ENCODE data around the gene SCARB1. TPM values are rescaled to one million over a fixed set of nuclear protein-coding genes. Genes with fewer than 3 reads are reported as not detected.
"Not testable (repeated sequence)": the region's sequence is repeated elsewhere in the genome, so short reads cannot be mapped to it uniquely, and the experiment has no call there.

SCARB1 gene
- total RNA-seq, 1 donor from 2014 or later = 8.7 TPM

DNA sequence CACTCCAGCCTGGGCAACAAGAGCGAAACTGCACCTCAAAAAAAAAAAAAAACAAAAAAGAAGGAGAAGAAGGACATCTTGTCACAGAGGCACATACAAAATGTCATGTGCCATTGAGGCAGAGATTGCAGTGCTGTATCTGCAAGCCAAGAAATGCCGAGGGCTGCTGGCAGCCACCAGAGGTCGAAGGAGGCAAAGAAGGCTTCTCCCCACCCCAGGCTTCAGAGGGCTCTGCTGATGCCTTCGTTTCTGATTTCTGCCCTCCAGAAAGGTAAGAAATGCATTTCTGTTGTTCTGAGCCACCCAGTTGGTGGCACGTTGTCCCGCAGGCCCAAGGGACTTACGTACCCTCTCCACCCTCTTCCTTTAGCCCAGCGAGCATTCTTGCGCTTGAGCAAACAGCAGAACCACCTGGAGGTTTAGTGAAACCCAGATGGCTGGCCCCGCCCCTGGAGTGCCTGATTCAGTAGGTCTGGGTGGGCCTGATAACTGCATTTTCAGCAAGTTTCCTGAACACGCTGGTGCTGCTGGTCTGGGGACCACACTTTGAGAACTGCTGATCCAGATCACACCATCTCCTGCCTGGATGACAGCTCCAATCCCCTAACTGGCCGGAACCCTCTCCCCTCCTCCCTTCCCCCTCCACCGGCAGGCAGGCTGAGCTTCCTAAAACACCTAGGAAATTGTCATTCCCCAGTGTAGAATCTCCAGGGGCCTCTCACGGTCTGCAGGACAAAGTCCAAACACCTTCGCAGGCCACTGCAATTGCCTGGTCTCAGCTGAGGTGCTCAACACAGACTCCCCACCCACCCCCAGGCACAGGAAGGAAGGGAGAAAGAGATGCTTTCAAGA is 21.1 kb upstream of the SCARB1 start:
- DNase-seq (ENCODE audit: low spot score) = no peak

DNA sequence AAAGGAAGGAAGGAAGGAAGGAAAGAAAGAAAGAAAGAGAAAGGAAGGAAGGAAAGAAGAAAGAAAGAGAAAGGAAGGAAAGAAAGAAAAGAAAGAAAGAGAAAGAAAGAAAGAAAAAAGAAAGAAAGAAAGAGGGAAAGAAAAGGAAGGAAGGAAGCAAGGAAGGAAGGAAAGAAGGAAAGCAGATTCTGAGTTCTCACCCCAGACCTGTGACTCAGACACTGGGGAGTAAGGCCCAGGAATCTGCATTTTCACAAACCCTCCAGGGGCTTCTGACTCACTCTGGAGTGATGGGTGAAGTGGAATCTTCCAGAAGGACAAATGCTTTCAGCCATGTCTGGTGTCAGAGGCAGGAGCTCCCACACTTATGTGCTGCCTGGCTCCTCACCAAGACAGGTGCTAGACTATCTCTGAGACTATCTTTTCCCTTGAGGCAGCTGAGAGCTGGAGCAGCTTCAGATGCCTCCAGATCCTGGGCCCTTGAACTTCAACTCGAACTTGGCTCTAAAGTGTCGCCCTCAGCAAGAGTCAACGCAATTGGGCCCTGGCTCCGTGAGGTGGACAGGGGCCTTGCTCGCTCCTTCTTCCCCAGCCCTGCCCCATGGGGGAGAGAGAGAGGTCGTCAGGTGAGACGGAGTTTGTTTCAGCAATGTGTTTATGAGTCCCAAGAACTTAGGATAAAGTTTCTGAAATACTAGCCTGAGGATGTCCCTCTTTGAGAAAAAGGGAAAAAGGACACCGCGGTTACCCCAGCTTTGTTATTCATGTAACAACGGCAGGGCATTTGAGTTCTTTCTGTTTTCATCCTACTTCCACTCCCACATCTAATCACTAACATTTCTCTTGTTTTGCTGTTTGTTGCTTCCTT is 19.8 kb upstream of the SCARB1 start:
- no peak for DNase-seq (ENCODE audit: low spot score)

DNA sequence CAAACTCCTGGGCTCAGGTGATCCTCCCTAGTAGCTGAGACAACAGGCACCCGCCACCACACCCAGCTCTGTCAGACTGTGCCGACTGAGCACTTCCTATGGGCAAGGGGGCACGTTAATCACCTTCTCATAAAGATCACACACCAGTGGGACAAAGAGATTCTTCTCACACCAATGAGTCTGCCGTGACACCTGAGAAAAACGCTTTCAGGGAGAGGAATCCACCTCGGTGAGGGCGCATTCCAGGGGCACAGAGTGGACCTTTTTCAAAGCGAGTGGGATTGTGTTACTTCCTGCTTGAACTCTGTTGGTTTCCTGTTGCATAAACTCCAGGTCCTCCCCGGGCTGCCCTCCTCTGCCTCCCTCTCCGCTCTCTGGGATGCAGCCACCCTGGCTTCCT is 17.5 kb upstream of the SCARB1 start:
- no peak for DNase-seq (ENCODE audit: low spot score)

DNA sequence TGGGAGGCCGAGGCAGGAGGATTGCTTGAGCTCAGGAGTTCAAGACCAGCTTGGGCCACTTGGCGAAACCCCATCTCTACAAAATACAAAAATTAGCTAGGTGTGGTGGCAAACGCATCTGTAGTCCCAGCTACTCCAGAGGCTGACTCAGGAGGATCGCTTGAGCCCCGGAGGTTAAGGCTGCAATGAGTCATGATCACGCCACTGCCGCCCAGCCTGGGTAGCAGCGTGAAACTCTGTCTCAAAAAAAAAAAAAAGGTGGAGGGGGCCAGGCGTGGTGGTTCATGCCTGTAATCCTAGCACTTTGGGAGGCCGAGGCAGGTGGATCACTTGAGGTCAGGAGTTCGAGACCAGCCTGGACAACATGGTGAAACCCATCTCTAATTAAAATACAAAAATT is 16.7 kb upstream of the SCARB1 start:
- not testable (repeated sequence) for DNase-seq (ENCODE audit: low spot score)

DNA sequence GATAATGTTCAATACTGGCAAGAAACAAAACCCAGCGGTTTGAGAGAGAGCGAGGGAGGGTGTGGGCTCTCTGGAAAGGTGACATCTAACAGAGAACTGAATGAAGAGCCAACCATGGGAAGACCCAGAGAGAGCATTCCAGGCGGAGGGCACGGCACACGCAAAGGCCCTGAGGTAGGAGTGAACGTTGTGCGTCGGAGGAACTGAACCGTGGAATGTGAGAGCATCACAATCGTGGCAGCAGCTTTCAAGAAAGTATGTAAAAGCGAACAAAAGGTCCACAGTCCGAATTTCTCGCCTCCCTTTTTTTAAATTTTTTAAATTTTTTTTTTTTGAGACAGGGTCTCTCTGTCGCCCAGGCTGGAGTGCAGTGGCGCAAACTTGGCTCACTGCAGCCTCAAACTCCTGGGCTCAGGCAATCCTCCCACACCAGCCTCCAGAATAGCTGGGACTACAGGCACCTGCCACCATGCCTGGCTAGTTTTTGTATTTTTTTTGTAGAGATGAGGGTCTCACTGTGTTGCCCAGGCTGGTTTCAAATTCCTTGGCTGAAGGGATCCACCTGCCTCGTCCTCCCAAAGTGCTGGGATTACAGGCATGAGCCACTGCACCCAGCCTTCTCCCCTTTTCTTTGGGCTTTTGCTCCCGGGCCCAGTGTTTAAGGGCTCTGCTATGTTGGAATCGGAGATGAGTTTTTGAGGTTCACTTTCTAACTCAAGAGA is 15.3 kb upstream of the SCARB1 start:
- DNase-seq (ENCODE audit: low spot score) = no peak

DNA sequence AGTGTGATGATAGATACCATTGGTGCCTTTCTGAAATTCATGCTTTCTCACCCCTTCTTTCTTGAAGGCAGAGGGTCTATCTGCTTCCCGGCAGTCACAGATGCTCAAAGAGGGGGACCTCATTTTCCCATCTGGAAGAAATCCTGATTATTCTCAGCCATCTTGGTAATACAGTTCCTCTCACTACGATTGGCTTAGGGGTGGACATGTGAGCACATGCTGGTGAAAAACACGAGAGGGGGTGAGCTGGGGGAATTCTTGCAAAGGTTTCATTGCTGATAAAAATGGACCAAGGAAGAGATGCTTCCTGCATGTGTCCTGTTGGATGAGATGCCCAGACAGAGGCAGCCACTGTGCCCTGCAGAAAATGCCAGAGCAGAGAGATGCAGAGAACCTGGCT is 13.8 kb upstream of the SCARB1 start:
- no peak for DNase-seq (ENCODE audit: low spot score)

DNA sequence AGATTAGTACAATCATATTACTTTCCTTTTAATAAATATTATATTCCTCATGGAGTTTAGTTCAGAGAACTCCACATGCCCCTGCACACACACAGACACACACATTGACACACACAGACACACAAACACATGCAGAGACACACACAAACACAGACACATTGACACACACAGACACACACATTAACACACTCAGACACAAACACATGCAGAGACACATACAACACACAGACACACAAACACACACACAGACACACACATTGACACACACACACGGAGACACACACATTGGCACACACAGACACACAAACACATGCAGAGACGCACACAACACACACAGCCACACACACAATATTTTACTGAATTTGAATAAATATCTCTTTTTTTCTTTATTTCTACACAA is 12.5 kb upstream of the SCARB1 start:
- DNase-seq (ENCODE audit: low spot score) = no peak

DNA sequence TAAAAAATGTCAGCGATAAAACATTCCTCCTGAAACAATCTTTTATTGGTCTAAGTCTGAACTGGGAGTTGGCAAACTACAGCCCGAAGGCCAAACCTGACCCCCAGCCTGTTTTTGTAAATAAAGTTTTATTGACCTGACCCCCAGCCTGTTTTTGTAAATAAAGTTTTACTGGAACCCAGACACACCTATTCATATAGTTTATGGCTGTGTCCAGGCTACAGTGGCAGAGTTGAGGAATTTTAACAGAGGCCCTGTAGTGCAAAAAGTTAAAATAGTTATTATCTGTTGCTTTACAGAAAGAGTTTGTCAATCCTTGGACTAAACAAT is 12.1 kb upstream of the SCARB1 start:
- DNase-seq (ENCODE audit: low spot score) = no peak

DNA sequence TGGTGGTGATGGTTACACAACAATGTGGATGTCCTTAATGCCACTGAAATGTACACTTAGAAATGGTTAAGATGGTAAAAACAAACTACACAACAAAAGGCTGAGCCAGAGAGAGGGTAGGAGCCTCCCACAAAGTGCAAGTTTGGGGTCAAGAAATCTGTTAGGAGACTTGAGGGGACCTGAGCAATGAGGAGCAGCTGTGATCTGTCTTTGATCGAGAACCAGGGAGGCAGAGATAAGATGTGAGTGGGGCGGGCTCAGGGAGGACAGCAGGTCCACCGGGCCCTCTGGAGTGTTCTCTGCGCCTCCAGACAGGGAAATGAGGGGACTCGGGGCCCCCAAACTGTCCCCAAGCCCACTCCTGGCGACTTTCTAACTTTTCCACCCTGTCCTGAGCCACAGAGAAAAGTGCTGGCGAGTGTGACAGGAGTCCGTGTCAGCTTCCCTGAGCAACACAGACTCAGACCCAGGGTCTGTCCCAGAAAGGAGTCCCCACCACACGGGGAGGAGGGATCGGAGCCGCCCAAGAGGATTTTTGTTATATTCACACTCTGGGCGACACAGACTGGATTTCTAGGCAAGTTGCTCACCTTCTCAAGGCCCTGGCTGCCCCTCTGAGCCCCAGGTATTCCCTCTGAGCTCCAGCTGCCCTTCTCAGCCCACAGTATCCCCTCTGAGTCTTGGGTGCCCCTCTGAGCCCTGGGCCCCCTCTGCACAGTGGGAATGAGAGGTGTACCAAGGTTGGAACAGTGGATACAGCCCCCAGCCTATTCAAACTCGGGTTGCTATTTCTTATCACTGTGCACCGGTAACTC is 11.5 kb upstream of the SCARB1 start:
- DNase-seq (ENCODE audit: low spot score) = no peak

DNA sequence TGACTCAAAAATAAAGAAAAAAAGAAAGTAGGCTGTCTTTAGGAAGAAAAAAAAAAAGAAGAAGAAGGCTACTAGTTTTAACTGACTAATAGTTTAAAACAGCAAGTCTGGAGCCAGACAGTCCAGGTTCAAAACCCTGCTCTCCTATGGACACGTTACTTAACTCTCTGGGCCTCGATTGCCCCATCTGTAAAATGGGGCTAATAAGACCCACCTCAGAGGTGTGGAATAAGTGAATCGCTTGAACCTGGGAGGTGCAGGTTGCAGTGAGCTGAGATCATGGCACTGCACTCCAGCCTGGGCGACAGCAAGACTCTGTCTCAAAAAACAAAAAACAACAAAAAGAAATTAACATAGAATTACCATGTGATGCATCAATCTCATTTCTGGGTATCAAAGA is 10.5 kb upstream of the SCARB1 start:
- DNase-seq (ENCODE audit: low spot score) = no peak

DNA sequence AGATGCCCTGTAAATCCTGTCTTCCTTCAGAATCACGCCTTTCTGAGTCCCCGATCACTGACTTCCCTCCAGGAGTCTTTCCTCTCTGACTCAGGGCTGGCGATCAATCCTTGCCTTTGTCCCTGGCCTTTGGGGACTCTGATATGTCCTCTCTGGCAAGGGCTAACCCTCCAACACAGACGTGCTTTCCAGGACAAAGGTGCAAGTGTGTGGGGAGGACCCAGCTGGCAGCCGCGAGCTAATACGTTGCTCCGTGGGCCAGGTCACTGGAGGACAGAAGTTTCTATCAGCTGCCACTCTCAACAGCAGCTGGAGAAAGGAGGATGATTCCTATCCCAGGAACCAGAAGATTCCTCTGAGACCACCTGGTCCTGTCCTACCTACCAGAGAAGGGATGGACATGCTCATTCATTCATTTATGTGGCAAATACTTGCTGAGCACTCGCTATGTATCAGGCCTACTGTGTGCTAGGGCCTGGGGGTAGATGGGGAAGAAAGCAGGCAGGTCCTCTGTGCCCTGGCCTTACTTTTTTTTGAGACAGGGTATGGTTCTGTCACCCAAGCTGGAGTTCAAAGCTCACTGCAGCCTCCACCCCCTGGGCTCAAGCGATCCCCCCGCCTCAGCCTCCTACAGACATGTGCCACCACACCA is 8.5 kb upstream of the SCARB1 start:
- DNase-seq (ENCODE audit: low spot score) = no peak

DNA sequence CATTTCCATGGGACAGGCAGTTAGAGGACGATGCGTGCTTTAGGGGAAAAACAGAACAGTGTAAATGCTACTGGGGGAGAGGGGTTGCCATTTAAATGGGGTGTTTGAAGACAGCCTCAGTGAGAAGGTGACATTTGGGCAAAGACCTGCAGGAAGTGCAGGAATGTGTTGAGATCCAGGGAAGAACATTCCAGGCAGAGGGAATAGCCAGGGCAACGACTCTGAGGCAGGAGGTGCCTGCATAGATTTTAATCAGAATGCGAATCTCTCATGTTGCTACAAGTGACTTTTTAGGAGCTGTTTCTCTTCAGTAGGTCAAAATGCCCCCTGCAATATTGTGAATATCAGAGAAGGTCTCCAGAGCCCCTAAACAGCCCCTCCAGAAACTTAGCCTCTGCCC is 7.6 kb upstream of the SCARB1 start:
- DNase-seq (ENCODE audit: low spot score) = no peak

DNA sequence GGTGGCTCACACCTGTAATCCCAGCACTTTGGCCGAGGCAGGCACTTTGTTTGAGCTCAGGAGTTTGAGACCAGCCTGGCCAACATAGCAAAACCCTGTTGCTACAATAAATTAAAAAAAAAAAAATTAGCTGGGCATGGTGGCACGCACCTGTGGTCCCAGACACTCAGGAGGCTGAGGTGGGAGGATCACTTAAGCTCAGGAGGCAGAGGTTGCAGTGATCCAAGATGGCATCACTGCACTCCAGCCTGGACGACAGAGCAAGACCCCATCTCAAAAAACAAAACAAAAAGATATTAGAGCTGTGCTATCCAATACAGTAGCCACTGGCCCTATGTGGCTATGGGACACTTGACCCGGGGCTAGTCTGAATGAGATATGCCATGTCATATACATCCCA is 6.9 kb upstream of the SCARB1 start:
- DNase-seq (ENCODE audit: low spot score) = no peak

DNA sequence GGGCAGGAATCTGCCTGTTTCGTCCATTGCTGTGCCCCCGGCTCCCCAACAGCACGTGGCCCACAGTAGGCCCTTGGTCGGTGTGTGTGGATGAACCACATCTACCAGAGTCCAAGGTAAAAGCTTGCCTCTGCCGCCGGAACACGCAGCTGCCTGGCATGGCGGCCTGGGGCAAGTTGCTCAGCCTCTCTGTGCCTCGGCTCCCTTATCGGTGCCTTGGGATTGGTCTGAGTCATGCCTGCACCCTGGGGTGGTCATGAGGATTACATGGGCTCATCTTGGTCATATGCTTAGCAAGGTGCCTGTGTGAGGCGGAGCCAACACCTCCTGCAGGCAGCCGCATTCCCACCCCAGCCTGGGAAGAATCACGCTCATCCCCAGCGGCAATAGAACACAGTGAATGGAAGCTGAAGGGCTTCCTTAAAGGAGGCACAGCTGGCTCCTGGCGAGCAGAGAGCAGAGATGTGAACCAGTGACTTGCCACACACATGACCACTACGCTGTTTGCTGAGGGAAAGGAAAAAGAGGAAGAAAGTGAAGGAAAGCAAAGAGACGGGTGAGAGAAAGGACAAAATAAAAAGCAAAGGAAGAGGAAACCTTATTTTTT is 5.5 kb upstream of the SCARB1 start:
- DNase-seq (ENCODE audit: low spot score) = peak; percentile 33

DNA sequence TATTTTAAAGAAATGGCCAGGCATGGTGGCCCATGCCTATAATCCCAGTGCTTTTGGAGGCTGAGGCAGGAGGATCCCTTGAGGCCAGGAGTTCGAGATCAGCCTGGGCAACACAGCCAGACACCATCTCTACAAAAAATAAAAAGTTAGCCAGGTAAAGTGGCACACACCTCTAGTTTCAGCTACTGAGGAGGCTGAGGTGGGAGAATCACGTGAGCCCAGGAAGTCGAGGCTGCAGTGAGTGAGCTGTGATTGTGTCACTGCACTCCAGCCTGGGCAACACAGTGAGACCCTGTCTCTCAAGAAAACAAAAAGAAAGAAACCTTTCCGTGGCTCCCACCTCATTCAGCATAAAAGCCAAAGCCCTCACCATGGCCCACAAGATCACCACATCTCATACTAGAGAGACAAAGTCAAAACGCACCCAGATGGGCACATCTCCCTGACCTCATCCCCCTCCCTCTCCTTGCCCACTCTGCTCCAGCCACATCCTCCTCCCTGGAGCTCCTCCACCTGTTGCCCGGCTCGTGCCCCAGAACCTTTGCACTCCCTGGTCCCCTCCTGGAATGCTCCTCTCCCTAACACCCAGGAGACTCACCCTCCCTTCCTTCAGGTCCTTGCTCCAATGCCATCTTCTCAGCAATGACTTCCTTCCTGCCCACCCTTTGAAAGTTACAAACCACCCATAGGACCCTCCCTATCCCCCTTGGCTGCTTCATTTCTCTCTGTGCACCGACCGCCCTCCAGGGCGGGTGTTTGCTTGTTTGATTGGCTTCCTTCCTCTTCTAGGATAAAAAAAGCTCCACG is 4.8 kb upstream of the SCARB1 start:
- no peak for DNase-seq (ENCODE audit: low spot score)

DNA sequence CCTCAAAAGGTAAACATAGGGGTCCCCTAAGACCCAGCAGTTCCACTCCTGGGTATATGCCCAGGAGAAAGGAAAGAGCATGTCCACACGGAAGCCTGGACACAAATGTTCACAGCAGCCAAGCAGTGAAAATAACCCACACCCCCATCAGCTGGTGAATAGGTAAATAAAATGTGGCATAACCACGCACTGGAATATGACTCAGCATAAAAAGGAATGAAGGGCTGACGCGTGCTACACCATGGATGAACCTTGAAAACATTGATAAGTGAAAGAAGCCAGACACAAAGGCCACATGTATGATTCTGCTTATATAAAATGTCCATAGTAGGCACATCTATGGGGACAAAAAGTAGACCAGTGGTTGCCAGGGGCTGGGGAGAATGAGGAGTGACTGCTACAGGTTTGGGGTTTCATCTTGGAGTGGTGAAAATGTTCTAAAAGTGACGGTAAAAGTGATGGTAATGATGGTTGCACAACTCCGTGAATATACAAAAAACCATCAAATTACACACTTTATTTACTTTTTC is 3.8 kb upstream of the SCARB1 start:
- no peak for DNase-seq (ENCODE audit: low spot score)

DNA sequence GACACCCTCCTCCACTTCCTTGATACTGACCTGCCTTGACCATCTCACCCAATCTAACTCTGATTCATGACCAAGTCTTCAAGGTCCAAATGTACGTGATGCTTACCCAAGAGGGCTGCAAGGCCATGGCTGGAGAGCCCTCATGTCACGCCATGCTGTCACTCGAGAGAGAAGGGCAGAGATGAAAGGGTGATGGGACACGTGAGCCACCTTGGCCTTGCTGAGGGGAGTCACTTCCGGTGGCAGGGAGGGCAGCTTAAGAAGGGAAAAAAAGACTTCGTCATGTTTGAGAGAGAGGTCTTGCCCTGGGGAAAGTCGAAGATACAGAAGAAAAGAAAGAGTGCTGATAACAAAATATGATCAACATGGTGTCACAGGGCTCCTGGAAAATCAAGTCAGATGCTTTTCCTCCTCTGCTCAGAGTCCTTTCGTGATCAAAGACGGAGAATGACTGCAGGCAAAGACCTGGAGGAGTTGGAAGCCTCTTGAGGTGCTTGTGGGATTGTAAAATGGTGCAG is 3.3 kb upstream of the SCARB1 start:
- DNase-seq (ENCODE audit: low spot score) = no peak

DNA sequence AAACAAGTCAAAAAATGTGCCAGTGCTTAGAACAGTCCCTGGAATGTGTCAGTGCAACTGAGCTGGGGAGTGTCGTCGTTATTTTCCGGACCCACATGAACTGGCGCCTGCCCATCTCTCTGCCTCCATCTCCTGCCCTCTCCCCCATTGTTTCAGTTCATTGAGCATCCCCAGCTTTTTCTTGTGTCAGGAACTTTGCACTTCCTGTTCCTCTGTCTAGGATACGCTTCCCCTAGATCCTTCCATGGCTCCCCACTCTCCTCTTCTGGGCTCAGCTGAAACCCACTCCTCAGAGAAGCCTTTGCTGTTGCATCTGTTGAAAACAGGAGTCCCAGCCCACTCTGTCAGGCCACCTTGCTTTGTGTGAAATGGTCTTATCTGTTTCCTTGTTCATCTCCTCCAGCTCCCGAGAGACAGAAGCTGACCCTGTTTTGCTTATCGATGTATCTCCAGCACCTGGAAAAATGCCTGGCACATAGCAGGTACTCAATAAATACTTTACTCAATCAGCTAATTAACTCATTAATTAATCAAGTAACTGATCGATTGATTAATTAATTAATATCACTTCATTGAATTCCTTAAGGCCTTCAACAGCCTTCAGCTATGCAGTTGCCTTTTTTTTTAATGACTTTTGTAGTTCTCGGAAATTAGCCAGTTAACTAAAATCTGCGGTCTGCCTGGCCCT is 2.7 kb upstream of the SCARB1 start:
- no peak for DNase-seq (ENCODE audit: low spot score)

DNA sequence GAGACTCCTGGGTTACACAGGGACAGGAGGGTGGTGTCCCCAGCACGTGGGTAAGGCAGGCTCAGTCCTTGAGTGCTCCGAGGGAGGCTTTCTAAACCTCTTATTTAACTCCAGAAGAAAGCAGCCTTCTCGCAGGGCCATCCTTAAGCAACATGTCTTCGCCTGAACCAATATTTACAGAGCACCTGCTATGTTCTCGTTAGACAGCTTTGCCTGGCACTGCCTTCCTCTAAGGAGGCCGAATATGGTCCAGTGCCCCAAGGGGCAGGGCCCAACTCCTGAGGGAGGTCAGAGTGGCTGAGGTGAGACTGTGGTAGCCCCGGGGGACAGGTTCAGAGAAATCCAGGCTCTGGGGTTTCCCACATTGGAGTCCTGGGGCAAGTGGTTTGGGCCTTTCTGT is 2.1 kb upstream of the SCARB1 start:
- DNase-seq (ENCODE audit: low spot score) = no peak
